ENCODE results near the gene CDKAL1.
"Not testable (repeated sequence)": the region's sequence is repeated elsewhere in the genome, so short reads cannot be mapped to it uniquely, and the experiment has no call there.

CDKAL1 gene

DNA sequence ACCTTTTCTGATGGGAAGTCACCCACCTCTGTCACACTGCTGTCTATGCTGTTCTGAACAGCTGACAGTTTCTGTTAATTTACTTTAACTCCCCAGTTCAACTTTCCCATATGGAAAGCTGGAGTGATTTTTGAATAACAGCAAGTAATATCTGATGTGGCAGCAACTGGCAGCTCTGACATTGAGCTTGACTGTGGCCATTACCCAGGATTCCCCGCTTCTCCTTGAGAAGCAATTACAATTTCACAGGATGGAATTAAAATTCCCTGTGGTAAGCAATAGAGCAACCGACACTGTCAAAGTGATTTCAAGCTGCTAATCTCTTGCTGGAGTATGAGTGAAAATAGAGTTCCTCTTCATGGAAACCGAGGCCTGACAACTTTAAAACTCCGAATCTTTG is 711.2 kb downstream of the CDKAL1 start:
- no peaks in the 10 kb centered on the region for H3K27me3 ChIP-seq
- no peaks in the 10 kb centered on the region for H3K36me3 ChIP-seq
- peak; percentile 46 for DNase-seq
- H3K9me3 ChIP-seq, result no peaks in the 10 kb centered on the region
- TF ChIP-seq, protein P1, sequence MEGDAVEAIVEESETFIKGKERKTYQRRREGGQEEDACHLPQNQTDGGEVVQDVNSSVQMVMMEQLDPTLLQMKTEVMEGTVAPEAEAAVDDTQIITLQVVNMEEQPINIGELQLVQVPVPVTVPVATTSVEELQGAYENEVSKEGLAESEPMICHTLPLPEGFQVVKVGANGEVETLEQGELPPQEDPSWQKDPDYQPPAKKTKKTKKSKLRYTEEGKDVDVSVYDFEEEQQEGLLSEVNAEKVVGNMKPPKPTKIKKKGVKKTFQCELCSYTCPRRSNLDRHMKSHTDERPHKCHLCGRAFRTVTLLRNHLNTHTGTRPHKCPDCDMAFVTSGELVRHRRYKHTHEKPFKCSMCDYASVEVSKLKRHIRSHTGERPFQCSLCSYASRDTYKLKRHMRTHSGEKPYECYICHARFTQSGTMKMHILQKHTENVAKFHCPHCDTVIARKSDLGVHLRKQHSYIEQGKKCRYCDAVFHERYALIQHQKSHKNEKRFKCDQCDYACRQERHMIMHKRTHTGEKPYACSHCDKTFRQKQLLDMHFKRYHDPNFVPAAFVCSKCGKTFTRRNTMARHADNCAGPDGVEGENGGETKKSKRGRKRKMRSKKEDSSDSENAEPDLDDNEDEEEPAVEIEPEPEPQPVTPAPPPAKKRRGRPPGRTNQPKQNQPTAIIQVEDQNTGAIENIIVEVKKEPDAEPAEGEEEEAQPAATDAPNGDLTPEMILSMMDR (IDR thresholded peaks at IDR 0.05; ENCODE audit: low read depth, low read length), result no peak
- no peak overlapping the region for H3K4me3 ChIP-seq (ENCODE audit: low read depth, low read length)
- peaks cover 22% of the 10 kb centered on the region for H3K4me1 ChIP-seq

DNA sequence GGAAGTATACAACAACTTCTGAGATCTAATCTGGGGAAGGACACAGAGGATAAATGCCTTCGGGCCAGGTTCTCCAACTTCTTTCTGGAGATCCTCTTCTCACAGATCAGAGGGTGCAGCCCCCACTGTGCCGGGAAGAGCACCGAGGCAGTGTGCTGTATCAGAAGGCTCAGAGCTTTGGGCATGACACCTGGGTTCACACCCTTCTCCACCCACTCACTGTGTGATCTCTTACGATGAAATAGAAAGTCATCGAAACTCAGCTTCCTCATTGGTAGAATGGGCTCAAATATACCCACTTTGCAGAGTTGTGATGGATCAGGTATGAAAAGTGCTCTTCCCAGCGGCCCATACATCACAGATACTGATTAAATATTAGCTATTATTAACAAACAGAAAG is 711.8 kb downstream of the CDKAL1 start:
- TF ChIP-seq, protein P1 (IDR thresholded peaks at IDR 0.05; ENCODE audit: low read depth, low read length), result no peak
- Histone ChIP-seq H3K4me1 (peaks cover 18% of the 10 kb centered on the region), H3K4me3 (ENCODE audit: low read depth, low read length) (no peak overlapping the region), H3K27me3 (no peaks in the 10 kb centered on the region), H3K9me3 (no peaks in the 10 kb centered on the region), H3K36me3 (no peaks in the 10 kb centered on the region)
- no peak for DNase-seq

DNA sequence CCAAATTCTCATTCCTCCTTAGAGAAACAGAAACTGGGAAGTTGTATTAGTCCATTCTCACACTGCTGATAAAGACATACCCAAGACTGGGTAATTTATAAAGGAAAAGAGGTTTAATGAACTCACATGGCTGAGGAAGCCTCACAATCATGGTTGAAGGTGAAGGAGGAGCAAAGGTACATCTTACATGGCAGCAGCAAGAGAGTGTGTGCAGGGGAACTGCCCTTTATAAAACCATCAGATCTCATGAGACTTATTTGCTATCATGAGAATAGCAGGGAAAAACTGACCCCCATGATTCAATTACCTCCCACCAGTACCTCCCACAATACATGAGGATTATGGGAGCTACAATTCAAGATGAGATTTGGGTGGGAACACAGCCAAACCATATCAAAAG is 720.2 kb downstream of the CDKAL1 start:
- H3K4me1 ChIP-seq; H3K9me3 ChIP-seq; DNase-seq; H3K36me3 ChIP-seq; H3K27me3 ChIP-seq; H3K4me3 ChIP-seq (ENCODE audit: low read depth, low read length): not testable (repeated sequence)

DNA sequence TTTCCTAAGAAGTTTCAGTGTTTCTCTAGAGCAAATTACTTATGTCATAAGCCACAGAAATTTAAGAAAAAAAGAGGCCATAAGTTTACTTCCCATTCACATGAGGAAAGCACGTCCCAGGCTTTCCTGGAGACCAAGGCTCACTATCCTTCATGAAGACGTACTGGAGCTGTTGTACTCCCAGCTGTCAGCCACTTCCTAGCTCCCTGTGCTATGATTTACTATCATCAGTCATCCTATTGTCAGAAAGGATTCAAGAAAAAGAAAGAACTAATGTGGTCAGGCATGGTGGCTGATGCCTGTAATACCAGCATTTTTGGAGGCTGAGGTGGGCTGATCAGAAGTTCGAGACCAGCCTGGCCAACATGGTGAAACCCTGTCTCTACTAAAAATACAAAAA is 721.9 kb downstream of the CDKAL1 start:
- no peak overlapping the region for H3K4me3 ChIP-seq (ENCODE audit: low read depth, low read length)
- H3K27me3 ChIP-seq, result no peaks in the 10 kb centered on the region
- no peak for DNase-seq
- TF ChIP-seq, protein P1 (IDR thresholded peaks at IDR 0.05; ENCODE audit: low read depth, low read length), result no peak
- no peaks in the 10 kb centered on the region for H3K4me1 ChIP-seq
- H3K9me3 ChIP-seq, result no peaks in the 10 kb centered on the region; the same call in 1 of the 2 replicates
- H3K36me3 ChIP-seq, result no peaks in the 10 kb centered on the region

DNA sequence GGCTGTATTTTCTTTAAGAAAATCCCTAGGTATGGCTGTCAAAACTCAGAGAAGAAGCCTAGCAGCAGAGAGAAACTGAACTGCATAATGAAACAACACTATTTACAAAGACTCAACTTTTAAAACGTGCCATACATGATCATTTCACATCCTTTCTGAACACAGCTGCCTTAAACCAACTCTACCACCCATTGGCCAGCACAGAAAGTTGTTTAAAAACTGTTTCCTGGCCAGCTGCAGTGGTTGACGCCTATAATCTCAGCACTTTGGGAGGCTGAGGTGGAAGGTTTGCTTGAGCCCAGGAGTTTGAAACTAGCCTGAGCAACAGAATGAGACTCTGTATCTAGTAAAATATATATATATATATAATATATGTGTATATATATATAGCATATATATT is 722.9 kb downstream of the CDKAL1 start:
- no peaks in the 10 kb centered on the region for H3K36me3 ChIP-seq
- no peaks in the 10 kb centered on the region; the same call in 1 of the 2 replicates for H3K9me3 ChIP-seq
- H3K4me1 ChIP-seq, result no peaks in the 10 kb centered on the region
- H3K27me3 ChIP-seq, result no peaks in the 10 kb centered on the region
- H3K4me3 ChIP-seq (ENCODE audit: low read depth, low read length), result no peak overlapping the region
- TF ChIP-seq, protein P1 (IDR thresholded peaks at IDR 0.05; ENCODE audit: low read depth, low read length), result no peak
- no peak for DNase-seq

DNA sequence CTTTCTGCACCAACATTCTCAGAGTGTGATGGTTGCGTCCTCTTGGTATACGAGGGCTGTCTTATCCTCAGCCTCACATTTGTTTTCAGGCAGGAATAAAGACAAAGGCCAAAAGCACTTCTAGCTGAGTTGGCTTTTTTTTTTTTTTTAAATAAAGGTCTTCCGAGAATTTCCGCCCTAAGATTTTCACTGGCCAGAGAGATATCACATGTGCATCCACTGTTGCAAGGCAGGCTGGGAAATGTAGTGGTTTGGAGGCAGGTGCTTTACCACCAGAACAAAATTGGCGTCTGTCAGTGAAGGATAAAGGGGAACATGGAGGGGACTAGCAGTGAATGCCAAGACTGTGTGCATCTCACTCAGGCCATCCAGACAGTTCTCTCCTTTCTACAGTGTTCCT is 724.4 kb downstream of the CDKAL1 start:
- no peak for DNase-seq
- H3K27me3 ChIP-seq, result no peaks in the 10 kb centered on the region
- H3K9me3 ChIP-seq, result no peaks in the 10 kb centered on the region
- no peaks in the 10 kb centered on the region for H3K4me1 ChIP-seq
- H3K4me3 ChIP-seq (ENCODE audit: low read depth, low read length), result no peak overlapping the region
- H3K36me3 ChIP-seq, result no peaks in the 10 kb centered on the region
- TF ChIP-seq, protein P1 (IDR thresholded peaks at IDR 0.05; ENCODE audit: low read depth, low read length), result no peak

DNA sequence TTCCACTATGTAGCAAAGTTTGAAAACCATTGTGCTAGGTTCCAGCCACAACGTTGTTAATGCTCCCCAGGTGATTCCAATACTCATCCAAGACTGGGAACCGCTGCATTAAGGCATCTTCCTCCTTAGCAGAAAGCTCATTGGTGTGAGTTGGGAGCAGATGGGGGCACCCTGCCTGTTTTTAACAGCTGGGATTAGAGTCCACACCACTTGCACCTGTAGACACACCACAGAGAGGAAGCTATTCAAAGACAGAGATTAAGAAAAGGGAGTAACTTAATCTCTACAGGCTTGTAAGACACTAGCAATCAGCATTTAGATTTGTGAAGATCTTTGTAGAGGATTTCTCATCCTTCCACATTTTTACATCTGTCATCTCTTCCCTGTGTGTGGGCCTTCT is 725.4 kb downstream of the CDKAL1 start:
- TF ChIP-seq, protein P1 (IDR thresholded peaks at IDR 0.05; ENCODE audit: low read depth, low read length), result no peak
- Histone ChIP-seq H3K4me1 (no peaks in the 10 kb centered on the region), H3K36me3 (no peaks in the 10 kb centered on the region), H3K4me3 (ENCODE audit: low read depth, low read length) (no peak overlapping the region), H3K27me3 (no peaks in the 10 kb centered on the region), H3K9me3 (no peaks in the 10 kb centered on the region)
- no peak for DNase-seq

Measured in BE2C (cell line).